Natural killer cell (primary cell): ENCODE results near the gene C8G. TPM values are rescaled to one million over a fixed set of nuclear protein-coding genes. Genes with fewer than 3 reads are reported as not detected.

Experiments
- ATAC-seq, 3 donors: fragments of 150-1000 bp in 2 of 3; fragments of 200-7000 bp in 1 of 3; cut with Tn5 transposase; 1 replicate in 1 of 3; 2 replicates in 2 of 3; pipeline ENCODE4 v1.10.0; 2021; ENCODE audit warnings: mild to moderate bottlenecking in 2 of 3, moderate library complexity in 2 of 3
- DNase-seq, 2 donors: peaks; one replicate each; pipeline versions ENCODE4 v3.0.0 to v3.0.0-alpha.2; 2013 to 2021; ENCODE audit warnings: mixed read lengths in 1 of 2
- H3K27ac ChIP-seq: one replicate; pipeline ENCODE4 v1.5.1; 2013; ENCODE audit warnings: mild to moderate bottlenecking, low read length
- H3K27me3 ChIP-seq: one replicate; pipeline ENCODE4 v1.6.1; 2013; ENCODE audit warnings: low read length; ENCODE audit not compliant: control insufficient read depth, insufficient read depth
- H3K36me3 ChIP-seq: one replicate; pipeline ENCODE4 v1.6.1; 2013; ENCODE audit warnings: low read length; ENCODE audit not compliant: control insufficient read depth, insufficient read depth
- H3K4me1 ChIP-seq: one replicate; pipeline ENCODE4 v1.6.1; 2013; ENCODE audit warnings: low read length; ENCODE audit not compliant: control insufficient read depth, insufficient read depth
- H3K4me3 ChIP-seq: one replicate; pipeline ENCODE4 v1.5.1; 2013; ENCODE audit warnings: low read length
- H3K9me3 ChIP-seq: one replicate; pipeline ENCODE4 v1.6.1; 2013; ENCODE audit warnings: low read length; ENCODE audit not compliant: control insufficient read depth, insufficient read depth
- H3K27ac Mint-ChIP-seq, 2 donors: one replicate each; pipeline ENCODE4 v1.8.0; 2022; ENCODE audit warnings: mild to moderate bottlenecking in 2 of 2, mixed read lengths in 2 of 2, moderate library complexity in 1 of 2
- H3K27me3 Mint-ChIP-seq, 2 donors: one replicate each; pipeline ENCODE4 v1.8.0; 2022; ENCODE audit warnings: low read depth in 2 of 2, mixed read lengths in 2 of 2
- H3K36me3 Mint-ChIP-seq: one replicate; pipeline ENCODE4 v1.8.0; 2022; ENCODE audit warnings: mixed read lengths
- H3K4me1 Mint-ChIP-seq, 2 donors: one replicate each; pipeline ENCODE4 v1.8.0; 2022; ENCODE audit warnings: mixed read lengths in 2 of 2
- H3K4me3 Mint-ChIP-seq: one replicate; pipeline ENCODE4 v1.8.0; 2022; ENCODE audit warnings: mild to moderate bottlenecking, moderate library complexity, mixed read lengths
- H3K9me3 Mint-ChIP-seq, 2 donors: one replicate each; pipeline ENCODE4 v1.8.0; 2022; ENCODE audit warnings: mixed read lengths in 2 of 2
- WGBS: methylation state at CpG from one replicate; pipeline ENCODE4 v1.1.7; 2013; ENCODE audit warnings: missing lambda C conversion rate; ENCODE audit not compliant: insufficient coverage; 5-methylcytosine and 5-hydroxymethylcytosine counted together
- intact Hi-C: fragments of 100-400 bp; cut with micrococcal nuclease; formaldehyde crosslinking; loops from one replicate; pipeline ENCODE4 v1.14.2; 2022
- total RNA-seq, 4 donors: library from RNA; stranded (reverse); fragments of 120-200 nt in 1 of 4; gene quantifications; one replicate each; pipeline versions ENCODE4 v1.2.3 to v1.2.4, GENCODE V29; 2013 to 2022
- TF ChIP-seq, protein P1 (sequence below): fragments of 200-600 bp; IDR thresholded peaks from one replicate; pipeline ENCODE4 v1.8.0; 2022; ENCODE audit warnings: antibody characterized with exemption

Gene C8G
- 1 to 10 TPM; 3.9 to 8.5 (median 7.3) TPM for total RNA-seq
- total RNA-seq (2013) = 4.2 TPM

DNA sequence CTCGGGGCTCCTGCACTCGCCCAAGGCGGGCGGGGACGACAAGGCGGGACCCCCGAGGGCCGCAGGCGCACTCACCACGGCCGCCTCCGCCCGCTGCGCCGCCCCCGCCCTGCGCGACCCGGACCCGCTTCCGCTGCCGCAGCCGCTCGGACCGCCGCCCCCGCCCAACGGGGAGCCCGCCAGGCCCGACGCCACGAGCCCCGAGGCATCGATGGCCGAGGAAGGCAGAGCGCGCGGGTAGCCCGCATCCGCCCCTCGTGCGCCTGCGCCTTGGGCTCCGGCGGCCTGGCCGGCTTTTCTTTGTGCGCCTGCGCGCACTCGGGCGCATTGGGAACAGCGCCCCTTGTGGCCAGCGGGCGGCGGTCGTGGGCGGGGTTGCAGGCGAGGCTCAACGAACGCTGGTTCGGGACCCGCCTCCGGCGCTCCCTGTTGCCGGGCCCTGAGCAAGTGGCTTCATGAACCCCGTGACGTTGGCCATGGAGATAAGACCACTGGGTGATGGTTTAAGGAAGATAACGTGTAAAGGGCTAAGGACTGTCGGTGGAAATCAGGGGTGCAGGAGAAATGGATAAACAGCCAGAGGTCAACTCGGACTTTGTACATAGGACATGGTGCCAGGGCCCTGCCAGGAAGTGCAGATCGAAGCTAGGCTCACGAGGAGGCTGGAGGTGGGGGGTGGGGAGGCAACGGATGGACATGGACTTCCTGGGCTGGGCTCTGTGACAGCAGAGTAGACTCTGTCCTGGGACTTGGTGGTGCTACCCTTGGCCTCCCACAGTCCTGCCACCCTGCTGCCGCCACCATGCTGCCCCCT, at the start of gene C8G, which contains the start of gene FBXW5:
C8G (plus strand) TSS at position 725 of the 814 bp plus-strand sequence; CDS start at position 803, 78 bp downstream.
FBXW5 (minus strand) TSS at position 220 of the 814 bp plus-strand sequence. CDS start 655 bp downstream, outside the sequence.
- H3K27me3 ChIP-seq = no peaks in the 10 kb centered on the region
- 4% methylated on average over 74 of the region's 74 CpGs for WGBS
- Mint-ChIP-seq H3K9me3 (no peaks in the 10 kb centered on the region), H3K4me3 (peak within 1 kb of the TSS; percentile 88), H3K36me3 (no peaks in the 10 kb centered on the region), H3K27me3 (no peaks in the 10 kb centered on the region), H3K27ac (peak within 1 kb of the TSS; percentile 89 to 93), H3K4me1 (peaks cover 7 to 25% of the 10 kb centered on the region in 2 donors)
- TF ChIP-seq, protein P1, sequence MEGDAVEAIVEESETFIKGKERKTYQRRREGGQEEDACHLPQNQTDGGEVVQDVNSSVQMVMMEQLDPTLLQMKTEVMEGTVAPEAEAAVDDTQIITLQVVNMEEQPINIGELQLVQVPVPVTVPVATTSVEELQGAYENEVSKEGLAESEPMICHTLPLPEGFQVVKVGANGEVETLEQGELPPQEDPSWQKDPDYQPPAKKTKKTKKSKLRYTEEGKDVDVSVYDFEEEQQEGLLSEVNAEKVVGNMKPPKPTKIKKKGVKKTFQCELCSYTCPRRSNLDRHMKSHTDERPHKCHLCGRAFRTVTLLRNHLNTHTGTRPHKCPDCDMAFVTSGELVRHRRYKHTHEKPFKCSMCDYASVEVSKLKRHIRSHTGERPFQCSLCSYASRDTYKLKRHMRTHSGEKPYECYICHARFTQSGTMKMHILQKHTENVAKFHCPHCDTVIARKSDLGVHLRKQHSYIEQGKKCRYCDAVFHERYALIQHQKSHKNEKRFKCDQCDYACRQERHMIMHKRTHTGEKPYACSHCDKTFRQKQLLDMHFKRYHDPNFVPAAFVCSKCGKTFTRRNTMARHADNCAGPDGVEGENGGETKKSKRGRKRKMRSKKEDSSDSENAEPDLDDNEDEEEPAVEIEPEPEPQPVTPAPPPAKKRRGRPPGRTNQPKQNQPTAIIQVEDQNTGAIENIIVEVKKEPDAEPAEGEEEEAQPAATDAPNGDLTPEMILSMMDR = peak; percentile 92
- peak; percentile 95 to 98 for DNase-seq
- peak within 1 kb of the TSS; percentile 61 for H3K27ac ChIP-seq
- intact Hi-C loops = loop anchor here (5.0 kb wide), 1 partner anchor 57 kb away; the partner anchor contains the start of gene TRAF2
- peak within 1 kb of the TSS; percentile 92 for H3K4me3 ChIP-seq
- peaks cover 56% of the 10 kb centered on the region for H3K4me1 ChIP-seq
- no peaks in the 10 kb centered on the region for H3K9me3 ChIP-seq
- peaks cover 33% of the 10 kb centered on the region for H3K36me3 ChIP-seq
- peak; percentile 87 to 92 (median 87) for ATAC-seq

- ATAC-seq = no peak
- no peak overlapping the region for H3K4me3 Mint-ChIP-seq
Measured at GRCh38 chr9:136896027-136896426, 49.0 kb upstream of the C8G start.

DNA sequence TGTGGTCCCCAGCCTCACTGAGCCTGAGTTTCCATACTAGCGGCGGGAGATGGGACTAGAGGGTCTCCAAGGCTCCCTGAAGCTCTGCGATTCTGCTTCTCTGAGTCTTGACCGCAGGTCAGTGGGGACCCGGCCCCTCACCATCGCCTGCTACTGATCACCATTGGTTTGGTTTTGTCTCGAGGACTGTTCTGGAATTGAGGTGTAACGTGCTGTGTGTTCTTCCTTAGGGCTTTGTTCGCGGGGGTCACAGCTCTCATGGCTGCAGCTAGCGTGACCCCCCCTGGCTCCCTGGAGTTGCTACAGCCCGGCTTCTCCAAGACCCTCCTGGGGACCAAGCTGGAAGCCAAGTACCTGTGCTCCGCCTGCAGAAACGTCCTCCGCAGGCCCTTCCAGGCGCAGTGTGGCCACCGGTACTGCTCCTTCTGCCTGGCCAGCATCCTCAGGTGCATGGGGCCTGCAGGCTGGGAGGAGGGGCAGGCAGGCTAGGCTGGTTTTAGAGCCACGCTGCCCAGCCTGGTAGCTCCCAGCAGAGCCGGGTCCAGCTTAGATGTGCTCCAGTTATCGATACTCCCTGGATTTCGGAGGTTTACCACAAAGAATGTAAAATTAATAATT, 46.5 kb upstream of the C8G start:
- WGBS = 96% methylated on average over 19 of the region's 21 CpGs
- Mint-ChIP-seq H3K27me3 (no peaks in the 10 kb centered on the region), H3K4me3 (no peak overlapping the region), H3K27ac (peak overlapping the region in 1 of 2 donors; percentile 48), H3K36me3 (peaks cover 7% of the 10 kb centered on the region), H3K4me1 (peaks cover 10 to 36% of the 10 kb centered on the region in 2 donors), H3K9me3 (no peaks in the 10 kb centered on the region)
- H3K36me3 ChIP-seq = peaks cover 30% of the 10 kb centered on the region
- TF ChIP-seq, protein P1 = no peak
- H3K4me3 ChIP-seq = no peak overlapping the region
- H3K4me1 ChIP-seq = peaks cover 24% of the 10 kb centered on the region
- intact Hi-C loops = no loop called here
- no peak for DNase-seq
- H3K9me3 ChIP-seq = no peaks in the 10 kb centered on the region
- ATAC-seq = no peak
- H3K27ac ChIP-seq = no peak overlapping the region
- no peaks in the 10 kb centered on the region for H3K27me3 ChIP-seq

More at GRCh38 chr9:136896027-136896426, 49.0 kb upstream of the C8G start:
- H3K27me3 ChIP-seq = no peaks in the 10 kb centered on the region
- no peak overlapping the region for H3K4me3 ChIP-seq
- 91% methylated on average over 11 of the region's 11 CpGs for WGBS
- H3K4me1 ChIP-seq = no peaks in the 10 kb centered on the region
- no peaks in the 10 kb centered on the region for H3K27me3 Mint-ChIP-seq
- H3K9me3 ChIP-seq = no peaks in the 10 kb centered on the region
- no peaks in the 10 kb centered on the region for H3K9me3 Mint-ChIP-seq
- peaks cover 7% of the 10 kb centered on the region for H3K36me3 Mint-ChIP-seq
- H3K4me1 Mint-ChIP-seq = peaks cover 10 to 29% of the 10 kb centered on the region in 2 donors
- peaks cover 26% of the 10 kb centered on the region for H3K36me3 ChIP-seq
- intact Hi-C loops = no loop called here
- H3K27ac ChIP-seq = no peak overlapping the region
- TF ChIP-seq, protein P1 = no peak
- H3K27ac Mint-ChIP-seq = no peak overlapping the region
- no peak for DNase-seq
